HepG2 (cell line): ENCODE measurements around the gene HSP90AA1. TPM values are rescaled to one million over a fixed set of nuclear protein-coding genes. Genes with fewer than 3 reads are reported as not detected.

Source experiments
- ATAC-seq: fragments of 200-7000 bp; cut with Tn5 transposase; 3 replicates; pipeline ENCODE4 v1.9.1; 2020; ENCODE audit warnings: mild to moderate bottlenecking, moderate library complexity
- BruUV-seq: library from RNA; stranded (reverse); fragments of 400-500 nt; replicated peaks from 2 replicates; lab custom pipeline; 2021; lab: Mats Ljungman, UMichigan
- CTCF ChIA-PET: fragments of 300-600 bp; formaldehyde crosslinking; extraction: SDS; loops from one replicate; lab custom pipeline; 2021; ENCODE audit warnings: low total read pairs, inconsistent platforms, low intra/inter-chr PET ratio; lab: Yijun Ruan, JAX
- POLR2A ChIA-PET: fragments of 350-600 bp; sonication (Branson Sonifier 250); formaldehyde crosslinking; loops from one replicate; lab custom pipeline; 2020; ENCODE audit warnings: antibody characterized with exemption, inconsistent platforms; lab: Yijun Ruan, JAX
- DNase-seq: peaks from one replicate; pipeline ENCODE4 v3.0.0-alpha.2; 2015; ENCODE audit warnings: low spot score
- FAIRE-seq: peaks from 3 replicates; lab custom pipeline; 2011; peaks lifted over from hg19 to GRCh38; lab: Jason Lieb, UNC
- H2AFZ ChIP-seq: one replicate; pipeline ENCODE4 v1.6.1; 2011; ENCODE audit warnings: low read length, inconsistent platforms
- H3K27ac ChIP-seq: fragments of 300-600 bp; 3 replicates; pipeline ENCODE4 v1.8.0; 2011; ENCODE audit warnings: mixed run types, mild to moderate bottlenecking, mixed read lengths, low read length, inconsistent platforms; ENCODE audit not compliant: insufficient read depth; ENCODE audit errors: extremely low read length
- H3K27me3 ChIP-seq, 2 experiments: fragments of 200-600 bp in 1 of 2; 2 replicates in 1 of 2; 3 replicates in 1 of 2; pipeline versions ENCODE4 v1.6.0 to v1.8.0; 2011; ENCODE audit warnings: low read length in 2 of 2, mild to moderate bottlenecking in 2 of 2, moderate library complexity in 2 of 2, inconsistent platforms in 1 of 2; ENCODE audit not compliant: insufficient read depth in 2 of 2, control insufficient read depth in 1 of 2
- H3K36me3 ChIP-seq, 2 experiments: fragments of 200-600 bp in 1 of 2; replicated peaks in 1 of 2; 2 replicates in 1 of 2; 3 replicates in 1 of 2; pipeline versions ENCODE4 v1.5.1 to v1.8.0; 2011; ENCODE audit warnings: low read length in 2 of 2, inconsistent platforms in 1 of 2; ENCODE audit not compliant: insufficient read depth in 2 of 2, control insufficient read depth in 1 of 2
- H3K4me1 ChIP-seq: 2 replicates; pipeline ENCODE4 v1.5.1; 2012; ENCODE audit warnings: low read length, inconsistent platforms; ENCODE audit not compliant: insufficient read depth
- H3K4me2 ChIP-seq: 2 replicates; pipeline ENCODE4 v1.6.0; 2011; ENCODE audit warnings: low read depth, low read length, inconsistent platforms
- H3K4me3 ChIP-seq, 3 experiments: fragments of 200-600 bp in 1 of 3; sonication (generic), shearing (Covaris generic) in 1 of 3; replicated peaks in 1 of 3; 2 replicates each; pipeline ENCODE4 v1.5.1; 2011 to 2016; ENCODE audit warnings: low read length in 3 of 3, inconsistent platforms in 2 of 3, low read depth in 2 of 3, mild to moderate bottlenecking in 2 of 3, control low read depth in 1 of 3, mixed read lengths in 1 of 3; ENCODE audit not compliant: insufficient read depth in 1 of 3
- H3K79me2 ChIP-seq: one replicate; pipeline ENCODE4 v1.6.1; 2011; ENCODE audit warnings: low read length, inconsistent platforms; ENCODE audit not compliant: insufficient read depth
- H3K9ac ChIP-seq: 2 replicates; pipeline ENCODE4 v1.6.0; 2011; ENCODE audit warnings: mild to moderate bottlenecking, low read depth, low read length, inconsistent platforms; ENCODE audit not compliant: insufficient read depth
- H3K9me3 ChIP-seq: 2 replicates; pipeline ENCODE4 v1.5.1; 2012; ENCODE audit warnings: mild to moderate bottlenecking, low read length
- H4K20me1 ChIP-seq: 2 replicates; pipeline ENCODE4 v1.6.0; 2011; ENCODE audit warnings: inconsistent platforms, mild to moderate bottlenecking, low read length, moderate library complexity; ENCODE audit not compliant: insufficient read depth
- ARID2 ChIP-seq: sonication (generic); formaldehyde crosslinking; IDR thresholded peaks from 2 replicates; pipeline ENCODE4 v1.8.1; 2022; ENCODE audit warnings: mild to moderate bottlenecking, missing genetic modification reagents, borderline replicate concordance
- ATRX ChIP-seq: sonication (generic); formaldehyde crosslinking; IDR thresholded peaks from 2 replicates; pipeline ENCODE4 v1.4.0; 2020; ENCODE audit warnings: missing genetic modification reagents, borderline replicate concordance
- JUN ChIP-seq: sonication (generic); formaldehyde crosslinking; IDR thresholded peaks from 2 replicates; pipeline ENCODE4 v1.4.0; 2020; ENCODE audit warnings: mild to moderate bottlenecking, missing genetic modification reagents
- POLR2AphosphoS2 ChIP-seq: IDR thresholded peaks from 2 replicates; pipeline ENCODE4 v1.6.1; 2011; ENCODE audit warnings: low read depth, low read length, improper control_type of control experiment
- SYNCRIP ChIP-seq: fragments of 200-400 bp; formaldehyde crosslinking; IDR thresholded peaks from 2 replicates; pipeline ENCODE4 v1.6.1; 2018; ENCODE audit warnings: mild to moderate bottlenecking, low read depth, low read length; ENCODE audit not compliant: insufficient read depth
- WIZ ChIP-seq: sonication (generic); formaldehyde crosslinking; IDR thresholded peaks from 2 replicates; pipeline ENCODE4 v1.5.1; 2020; ENCODE audit warnings: mild to moderate bottlenecking, missing genetic modification reagents
- YEATS4 ChIP-seq: sonication (generic); formaldehyde crosslinking; IDR thresholded peaks from 2 replicates; pipeline ENCODE4 v1.4.0; 2020; ENCODE audit warnings: missing genetic modification reagents, borderline replicate concordance
- ZNF430 ChIP-seq: sonication (generic); formaldehyde crosslinking; IDR thresholded peaks from 2 replicates; pipeline ENCODE4 v1.9.0; 2021; ENCODE audit warnings: mild to moderate bottlenecking, missing genetic modification reagents
- ZNF468 ChIP-seq: sonication (generic); formaldehyde crosslinking; IDR thresholded peaks from 2 replicates; pipeline ENCODE4 v1.8.0; 2022; ENCODE audit warnings: mild to moderate bottlenecking, moderate library complexity, missing genetic modification reagents
- ZNF75D ChIP-seq: sonication (generic); formaldehyde crosslinking; IDR thresholded peaks from 2 replicates; pipeline ENCODE4 v1.8.1; 2023; ENCODE audit warnings: missing genetic modification reagents, mild to moderate bottlenecking, borderline replicate concordance
- WGBS: methylation state at CpG from one replicate; pipeline ENCODE4 v1.1.6; 2017; ENCODE audit warnings: low lambda C conversion rate; 5-methylcytosine and 5-hydroxymethylcytosine counted together
- in situ Hi-C: cut with HindIII; loops from 2 replicates; pipeline ENCODE4 v1.10.0; 2017; ENCODE audit warnings: low pct_unique_long_range_greater_than_20kb; ENCODE audit not compliant: extremely low pct_ligation_motif_present
- intact Hi-C: fragments of 100-400 bp; cut with micrococcal nuclease; formaldehyde crosslinking; loops from one replicate; pipeline ENCODE4 v1.10.0; 2022; ENCODE audit not compliant: unreplicated experiment
- polyA plus RNA-seq, 8 experiments: library from polyadenylated mRNA; depleted of rRNA in 3 of 8; stranded (reverse) in 7 of 8; unstranded in 1 of 8; fragments of >200 nt; fragmentation: Illumina TruSeq in 4 of 8; extraction: Trizol in 4 of 8; gene quantifications; 2 replicates each; pipeline versions ENCODE4 v1.2.1 to v1.2.3, GENCODE V29; 2011 to 2016; ENCODE audit warnings: low read depth in 4 of 8, missing spikeins in 1 of 8, mixed read lengths in 1 of 8; ENCODE audit not compliant: insufficient read depth in 1 of 8
- total RNA-seq, 5 experiments: library from RNA; depleted of rRNA; stranded (reverse); fragments of >200 nt; fragmentation: Illumina TruSeq; extraction: Trizol; gene quantifications; 2 replicates each; pipeline ENCODE4 v1.2.3, GENCODE V29; 2016; ENCODE audit warnings: low read depth in 1 of 5
- TF ChIP-seq, protein P1 (sequence below): sonication (generic); formaldehyde crosslinking; IDR thresholded peaks from 2 replicates; pipeline ENCODE4 v1.4.0; 2020; ENCODE audit warnings: missing genetic modification reagents, mild to moderate bottlenecking, borderline replicate concordance
- TF ChIP-seq, protein P2 (sequence below): IDR thresholded peaks from 2 replicates; pipeline ENCODE4 v1.6.1; 2016; ENCODE audit warnings: control low read depth
- TF ChIP-seq, protein P3 (sequence below): sonication (generic); formaldehyde crosslinking; IDR thresholded peaks from 2 replicates; pipeline ENCODE4 v1.5.1; 2020; ENCODE audit warnings: missing genetic modification reagents, mild to moderate bottlenecking, borderline replicate concordance

Gene HSP90AA1
- total and polyA plus RNA-seq, 2 of the 13 experiments (the other 11 are each of a cell fraction or from before 2014, with no cell fraction given), result 262 to 636 TPM

DNA sequence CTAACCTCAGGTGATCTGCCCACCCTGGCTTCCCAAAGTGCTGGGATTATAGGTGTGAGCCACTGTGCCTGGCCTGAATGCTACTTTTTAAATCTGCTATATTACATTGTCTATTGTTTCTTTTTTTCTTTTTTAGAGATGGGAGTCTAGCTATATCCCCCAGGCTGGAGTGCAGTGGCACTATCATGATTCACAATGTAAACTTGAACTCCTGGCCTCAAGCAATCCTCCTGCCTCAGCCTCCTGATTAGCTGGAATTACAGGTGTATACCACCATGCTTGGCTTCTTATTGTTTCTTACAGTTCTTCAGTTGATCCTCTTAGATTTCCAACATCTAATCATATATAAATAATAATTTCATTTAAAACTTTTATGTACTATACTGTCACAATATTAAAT lies 37.6 kb upstream of the HSP90AA1 start (continued):
- TF ChIP-seq, protein P1, sequence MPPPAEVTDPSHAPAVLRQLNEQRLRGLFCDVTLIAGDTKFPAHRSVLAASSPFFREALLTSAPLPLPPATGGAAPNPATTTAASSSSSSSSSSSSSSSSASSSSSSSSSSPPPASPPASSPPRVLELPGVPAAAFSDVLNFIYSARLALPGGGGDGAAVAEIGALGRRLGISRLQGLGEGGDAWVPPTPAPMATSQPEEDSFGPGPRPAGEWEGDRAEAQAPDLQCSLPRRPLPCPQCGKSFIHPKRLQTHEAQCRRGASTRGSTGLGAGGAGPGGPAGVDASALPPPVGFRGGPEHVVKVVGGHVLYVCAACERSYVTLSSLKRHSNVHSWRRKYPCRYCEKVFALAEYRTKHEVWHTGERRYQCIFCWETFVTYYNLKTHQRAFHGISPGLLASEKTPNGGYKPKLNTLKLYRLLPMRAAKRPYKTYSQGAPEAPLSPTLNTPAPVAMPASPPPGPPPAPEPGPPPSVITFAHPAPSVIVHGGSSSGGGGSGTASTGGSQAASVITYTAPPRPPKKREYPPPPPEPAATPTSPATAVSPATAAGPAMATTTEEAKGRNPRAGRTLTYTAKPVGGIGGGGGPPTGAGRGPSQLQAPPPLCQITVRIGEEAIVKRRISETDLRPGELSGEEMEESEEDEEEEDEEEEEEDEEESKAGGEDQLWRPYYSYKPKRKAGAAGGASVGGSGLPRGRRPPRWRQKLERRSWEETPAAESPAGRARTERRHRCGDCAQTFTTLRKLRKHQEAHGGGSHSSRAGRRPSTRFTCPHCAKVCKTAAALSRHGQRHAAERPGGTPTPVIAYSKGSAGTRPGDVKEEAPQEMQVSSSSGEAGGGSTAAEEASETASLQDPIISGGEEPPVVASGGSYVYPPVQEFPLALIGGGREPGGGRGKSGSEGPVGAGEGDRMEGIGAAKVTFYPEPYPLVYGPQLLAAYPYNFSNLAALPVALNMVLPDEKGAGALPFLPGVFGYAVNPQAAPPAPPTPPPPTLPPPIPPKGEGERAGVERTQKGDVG, result no peak
- TF ChIP-seq, protein P2, sequence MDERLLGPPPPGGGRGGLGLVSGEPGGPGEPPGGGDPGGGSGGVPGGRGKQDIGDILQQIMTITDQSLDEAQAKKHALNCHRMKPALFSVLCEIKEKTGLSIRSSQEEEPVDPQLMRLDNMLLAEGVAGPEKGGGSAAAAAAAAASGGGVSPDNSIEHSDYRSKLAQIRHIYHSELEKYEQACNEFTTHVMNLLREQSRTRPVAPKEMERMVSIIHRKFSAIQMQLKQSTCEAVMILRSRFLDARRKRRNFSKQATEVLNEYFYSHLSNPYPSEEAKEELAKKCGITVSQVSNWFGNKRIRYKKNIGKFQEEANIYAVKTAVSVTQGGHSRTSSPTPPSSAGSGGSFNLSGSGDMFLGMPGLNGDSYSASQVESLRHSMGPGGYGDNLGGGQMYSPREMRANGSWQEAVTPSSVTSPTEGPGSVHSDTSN, result no peak
- TF ChIP-seq, protein P3, sequence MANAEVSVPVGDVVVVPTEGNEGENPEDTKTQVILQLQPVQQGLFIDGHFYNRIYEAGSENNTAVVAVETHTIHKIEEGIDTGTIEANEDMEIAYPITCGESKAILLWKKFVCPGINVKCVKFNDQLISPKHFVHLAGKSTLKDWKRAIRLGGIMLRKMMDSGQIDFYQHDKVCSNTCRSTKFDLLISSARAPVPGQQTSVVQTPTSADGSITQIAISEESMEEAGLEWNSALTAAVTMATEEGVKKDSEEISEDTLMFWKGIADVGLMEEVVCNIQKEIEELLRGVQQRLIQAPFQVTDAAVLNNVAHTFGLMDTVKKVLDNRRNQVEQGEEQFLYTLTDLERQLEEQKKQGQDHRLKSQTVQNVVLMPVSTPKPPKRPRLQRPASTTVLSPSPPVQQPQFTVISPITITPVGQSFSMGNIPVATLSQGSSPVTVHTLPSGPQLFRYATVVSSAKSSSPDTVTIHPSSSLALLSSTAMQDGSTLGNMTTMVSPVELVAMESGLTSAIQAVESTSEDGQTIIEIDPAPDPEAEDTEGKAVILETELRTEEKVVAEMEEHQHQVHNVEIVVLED (CRISPR knock-in tag), result no peak
- no peak for TF ChIP-seq ARID2

GRCh38 chr14:102121567-102121966 lies 34.7 kb upstream of the HSP90AA1 start:
- Histone ChIP-seq H3K4me2 (no peak overlapping the region), H3K4me3 (no peak overlapping the region), H3K27ac (no peak overlapping the region), H3K9me3 (no peaks in the 10 kb centered on the region), H3K4me1 (no peaks in the 10 kb centered on the region), H3K27me3 (no peaks in the 10 kb centered on the region; a peak in 1 of 5 replicates), H2AFZ (no peak overlapping the region), H3K9ac (no peak overlapping the region), H3K79me2 (no peaks in the 10 kb centered on the region), H3K36me3 (no peaks in the 10 kb centered on the region), H4K20me1 (no peaks in the 10 kb centered on the region)
- no peak for ATAC-seq
- 35% methylated on average over 1 of the region's 1 CpG for WGBS
- CTCF ChIA-PET, result no interaction called here
- intact Hi-C loops, result no loop called here
- no peak for FAIRE-seq
- TF ChIP-seq ZNF430 (no peak), SYNCRIP (no peak), JUN (CRISPR knock-in tag) (no peak), ZNF75D (CRISPR knock-in tag) (no peak), ATRX (no peak), ZNF468 (CRISPR knock-in tag) (no peak), YEATS4 (CRISPR knock-in tag) (no peak), WIZ (CRISPR knock-in tag) (no peak), POLR2AphosphoS2 (no peak)
- in situ Hi-C loops, result no loop called here
- BruUV-seq, result no TSS peak
- POLR2A ChIA-PET, result no interaction called here
- DNase-seq, result no peak
